ENCODE results near the gene TMEM163.
A peak's percentile ranks its signal among the peaks of the same experiment; 100 is the strongest.

The TMEM163 gene

DNA sequence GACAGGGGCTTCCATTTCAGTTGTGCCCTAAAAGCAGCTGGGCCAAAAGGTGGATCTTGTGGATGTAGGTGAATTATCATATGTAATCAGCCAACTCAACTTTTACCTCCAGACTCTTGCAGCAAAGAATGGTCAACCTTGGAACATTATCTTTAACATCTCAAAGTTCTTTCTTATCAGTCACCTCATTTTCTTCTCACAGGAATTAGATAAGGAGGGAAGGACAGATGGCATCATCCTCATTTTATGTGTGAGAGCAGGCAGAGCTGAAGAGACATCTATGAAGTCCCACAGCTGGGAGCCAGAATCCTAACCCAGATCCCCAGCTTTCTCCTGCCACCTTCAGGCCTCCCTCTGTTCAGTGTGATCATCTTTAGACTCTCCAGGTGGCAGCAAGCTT lies 282.9 kb downstream of the TMEM163 start:
- no peak for DNase-seq (ENCODE audit: low read depth)

DNA sequence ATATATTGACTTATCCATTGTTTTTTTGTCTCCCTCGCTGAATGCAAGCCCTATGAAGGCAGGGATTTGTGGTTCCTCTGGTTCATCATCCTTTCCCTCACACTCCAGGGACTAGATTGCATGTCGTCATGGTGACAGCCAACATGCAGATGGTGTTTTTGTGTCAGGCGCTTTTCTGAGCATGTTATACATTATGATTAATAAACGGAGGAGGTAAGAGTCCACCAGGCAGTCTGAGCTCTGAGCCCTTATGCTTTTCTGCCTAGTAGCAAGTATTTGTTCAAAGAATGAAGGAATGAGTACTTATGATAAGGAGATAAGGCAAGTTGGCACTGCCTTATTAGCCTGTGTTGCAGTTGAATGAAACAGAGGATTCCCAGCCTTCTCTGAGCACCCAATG lies 283.3 kb downstream of the TMEM163 start:
- no peak for DNase-seq (ENCODE audit: low read depth)

DNA sequence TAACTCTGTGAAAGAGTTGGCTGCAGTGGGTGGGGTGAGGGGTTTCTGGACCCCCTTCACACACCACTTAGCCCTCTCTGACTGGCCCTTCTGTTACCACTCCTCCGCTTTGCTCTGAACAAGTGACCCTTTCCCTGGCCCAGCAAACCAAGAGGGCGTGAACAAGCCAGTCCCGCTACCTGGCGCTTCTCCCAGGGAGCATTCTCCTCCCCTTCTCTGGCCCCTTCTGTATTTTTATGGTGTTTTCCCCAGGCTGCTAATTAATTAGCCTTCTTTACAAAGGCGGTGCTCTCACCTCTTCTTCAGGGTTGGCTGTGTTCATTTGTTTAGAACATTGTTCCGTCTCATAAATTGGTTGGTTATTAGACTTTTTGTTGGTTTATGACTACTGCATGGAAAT lies 284.8 kb downstream of the TMEM163 start:
- DNase-seq (ENCODE audit: low read depth): no peak

DNA sequence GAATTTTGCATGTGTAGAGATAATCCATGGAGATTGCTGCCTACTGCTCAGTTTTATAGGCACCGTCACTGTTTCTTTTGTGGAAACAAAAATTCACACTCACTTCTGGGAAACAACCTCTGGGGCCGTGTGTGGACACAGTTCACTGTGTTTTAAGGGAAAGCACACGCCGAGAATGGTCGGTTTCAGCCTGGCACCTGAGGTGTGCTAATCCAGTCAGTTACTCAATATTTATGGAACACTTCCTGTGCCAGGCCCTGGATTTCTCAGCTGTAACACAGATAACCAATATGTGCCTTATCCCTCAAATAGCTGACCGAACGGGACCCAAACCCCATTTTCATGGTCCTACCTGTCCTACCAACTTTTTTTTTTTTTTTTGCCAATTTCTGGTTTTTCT lies 285.3 kb downstream of the TMEM163 start:
- DNase-seq (ENCODE audit: low read depth): no peak

- DNase-seq (ENCODE audit: low read depth): no peak
Measured at GRCh38 chr2:134432435-134432883, 286.3 kb downstream of the TMEM163 start.

DNA sequence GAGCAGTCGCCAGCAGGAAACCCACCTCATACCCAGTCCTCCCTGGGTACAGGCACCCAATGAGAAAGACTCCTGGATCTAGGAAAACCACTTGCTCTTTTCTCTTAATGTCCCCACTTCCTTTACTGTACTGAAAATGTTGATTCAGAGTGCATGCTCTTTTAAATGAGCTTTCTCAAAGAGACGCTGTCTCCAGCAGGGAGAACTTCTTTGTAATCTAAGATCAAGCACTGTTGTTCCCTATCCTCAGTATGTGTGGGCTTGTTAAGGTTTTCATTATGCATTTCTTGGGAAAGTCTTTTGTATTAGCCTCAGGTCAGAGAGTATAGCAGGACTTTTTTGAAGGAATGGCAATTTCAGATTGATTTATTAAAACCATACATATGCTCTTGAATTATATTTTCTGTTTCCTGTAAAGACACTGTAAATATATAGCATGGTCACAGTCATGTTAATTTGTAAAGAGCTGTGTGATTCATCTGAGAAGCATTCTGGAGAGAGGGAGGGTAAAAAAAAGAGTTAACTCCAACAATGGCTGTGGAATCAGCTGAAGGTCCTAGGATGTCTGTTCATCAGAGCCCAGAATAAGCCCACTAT lies 286.9 kb downstream of the TMEM163 start:
- DNase-seq (ENCODE audit: low read depth): peak; percentile 75

- no peak for DNase-seq (ENCODE audit: low read depth)
Measured at GRCh38 chr2:134429886-134430285, 288.9 kb downstream of the TMEM163 start.

GRCh38 chr2:134426721-134427120 lies 292.1 kb downstream of the TMEM163 start:
- no peak for DNase-seq (ENCODE audit: low read depth)

DNA sequence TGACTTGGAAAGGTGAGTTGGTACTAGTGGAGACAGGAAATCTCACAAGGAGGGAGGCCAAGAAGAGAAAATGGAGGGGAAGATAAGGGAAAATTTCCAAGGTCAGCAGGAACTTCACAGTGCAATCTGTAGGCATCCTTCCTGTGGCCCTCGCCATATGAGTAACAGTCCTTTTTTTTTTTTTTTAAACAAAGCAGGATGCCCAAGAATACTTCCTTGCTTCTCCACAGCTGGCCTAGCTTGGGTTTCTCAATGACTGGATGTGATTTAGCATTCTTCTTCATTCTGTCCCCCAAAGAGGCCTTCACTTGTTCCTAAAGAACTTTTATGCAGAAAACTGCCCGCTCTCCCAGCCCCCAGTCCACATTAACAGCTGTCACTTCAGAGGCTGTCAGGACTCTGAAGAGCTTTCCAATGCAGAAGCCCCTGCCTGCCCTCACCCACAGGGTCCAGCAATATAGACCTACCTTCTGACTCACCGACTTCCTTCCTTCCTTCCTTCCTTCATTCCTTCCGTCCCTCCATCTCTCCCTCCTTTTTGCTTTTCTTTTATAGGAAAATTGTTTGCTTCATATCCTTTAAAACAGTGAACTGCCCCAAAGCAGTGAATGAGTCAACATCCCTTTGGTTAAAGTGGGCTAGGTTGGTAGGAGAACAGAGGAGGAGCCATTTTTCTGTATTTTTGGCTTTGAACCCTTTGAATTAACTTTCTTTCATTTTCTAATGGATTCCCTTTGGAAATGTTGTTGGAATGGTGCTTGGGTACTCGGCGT lies 292.9 kb downstream of the TMEM163 start:
- peak; percentile 33 for DNase-seq (ENCODE audit: low read depth)

GRCh38 chr2:134421556-134422328 lies 297.1 kb downstream of the TMEM163 start:
- DNase-seq (ENCODE audit: low read depth): peak; percentile 69

GRCh38 chr2:134420920-134421319 lies 297.9 kb downstream of the TMEM163 start:
- DNase-seq (ENCODE audit: low read depth): no peak

- DNase-seq (ENCODE audit: low read depth): no peak
Measured at GRCh38 chr2:134420259-134420658, 298.5 kb downstream of the TMEM163 start.

DNA sequence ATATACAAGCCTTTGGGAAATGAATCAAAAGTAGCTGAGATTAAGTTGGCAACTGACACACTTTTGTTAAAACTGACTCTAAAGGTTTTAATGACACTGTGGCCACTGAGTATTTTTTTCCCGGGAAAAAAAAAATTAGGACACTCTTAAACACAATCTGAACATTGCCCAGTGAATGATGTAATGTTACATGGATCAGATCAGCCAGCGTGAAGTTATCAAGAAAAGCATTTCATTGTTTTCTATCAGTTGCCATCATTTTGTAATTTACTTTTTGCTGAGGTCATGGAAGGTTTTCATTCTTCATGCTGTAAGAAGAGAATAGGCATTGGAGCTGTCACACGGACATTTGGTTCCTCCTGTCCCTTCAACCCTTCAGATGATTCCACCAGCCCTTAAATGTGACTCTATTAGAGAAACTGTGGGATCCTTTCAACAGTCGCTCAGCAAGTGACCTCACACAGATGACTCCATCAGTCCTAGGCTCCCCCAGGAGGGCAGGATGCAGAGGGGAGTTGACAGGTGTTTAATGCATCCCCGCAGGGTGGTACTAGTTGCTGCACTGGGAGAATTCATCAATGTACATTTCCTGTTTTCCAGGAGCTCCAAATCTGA lies 300.7 kb downstream of the TMEM163 start:
- no peak for DNase-seq (ENCODE audit: low read depth)

DNA sequence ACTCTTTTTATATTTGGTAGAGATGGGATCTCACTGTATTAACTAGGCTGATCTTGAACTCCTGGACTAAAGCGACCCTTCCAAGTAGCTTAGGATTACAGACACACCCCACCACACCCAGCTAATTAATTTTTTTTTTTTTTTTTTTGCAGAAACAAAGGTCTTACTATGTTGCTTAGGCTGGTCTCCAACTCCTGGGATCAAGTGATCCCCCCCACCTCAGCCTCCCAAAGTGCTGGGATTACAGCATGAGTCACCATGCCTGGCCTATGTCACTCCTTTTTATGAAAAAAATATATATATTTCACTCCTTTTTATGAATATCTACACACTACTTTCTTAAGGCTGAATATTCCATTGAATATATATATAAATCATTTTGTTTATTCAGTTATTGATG lies 302.2 kb downstream of the TMEM163 start:
- no peak for DNase-seq (ENCODE audit: low read depth)

DNA sequence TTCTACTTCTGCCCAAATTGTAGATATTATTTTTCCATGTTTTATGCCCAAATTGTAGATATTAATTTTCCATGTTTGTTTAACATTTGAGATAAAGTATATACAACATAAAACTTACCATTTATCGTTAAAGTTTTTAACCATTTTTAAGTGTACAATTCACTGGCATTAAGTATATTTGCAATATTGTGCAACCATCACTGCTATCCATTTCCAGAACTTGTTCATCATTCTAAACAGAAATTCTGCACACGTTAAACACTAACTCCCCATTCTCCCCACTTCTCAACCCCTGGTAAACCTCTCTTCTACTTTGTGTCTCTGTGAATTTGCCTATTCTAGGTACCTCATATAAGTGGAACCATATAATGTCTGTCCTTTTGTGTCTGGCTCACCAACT lies 302.8 kb downstream of the TMEM163 start:
- no peak for DNase-seq (ENCODE audit: low read depth)

GRCh38 chr2:134413912-134414311 lies 304.9 kb downstream of the TMEM163 start:
- no peak for DNase-seq (ENCODE audit: low read depth)

- peak; percentile 62 for DNase-seq (ENCODE audit: low read depth)
Measured at GRCh38 chr2:134413430-134413829, 305.4 kb downstream of the TMEM163 start.

GRCh38 chr2:134412639-134412999 lies 306.2 kb downstream of the TMEM163 start:
- DNase-seq (ENCODE audit: low read depth): no peak

GRCh38 chr2:134411828-134412638 lies 306.8 kb downstream of the TMEM163 start:
- DNase-seq (ENCODE audit: low read depth): peak; percentile 86

DNA sequence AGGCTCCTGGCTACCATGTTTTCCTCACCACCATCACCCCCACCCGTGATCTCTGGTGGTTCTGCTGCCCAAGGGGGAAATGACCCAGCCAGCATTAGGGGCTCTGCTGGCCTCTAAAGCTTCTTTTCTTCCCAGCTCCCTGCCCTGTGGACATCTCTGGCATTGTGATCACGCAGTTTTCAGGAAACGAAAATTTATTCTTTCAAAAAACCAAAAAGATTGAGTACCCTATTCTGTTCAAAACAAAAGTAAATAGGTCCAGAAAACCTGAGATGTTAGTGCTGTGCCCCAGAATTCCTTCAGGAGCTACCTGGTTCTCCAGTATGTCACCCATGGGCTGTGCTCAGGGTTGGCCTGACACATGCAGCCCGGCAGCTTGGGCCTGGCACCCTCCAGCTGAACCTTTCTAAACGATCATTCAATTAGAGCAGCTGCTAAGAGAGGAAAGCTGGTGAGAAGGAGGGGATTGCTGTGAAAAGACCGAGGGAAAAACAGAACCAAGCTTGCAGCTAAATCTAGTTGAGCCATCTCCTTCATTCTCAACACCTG lies 307.4 kb downstream of the TMEM163 start:
- DNase-seq (ENCODE audit: low read depth): no peak

DNA sequence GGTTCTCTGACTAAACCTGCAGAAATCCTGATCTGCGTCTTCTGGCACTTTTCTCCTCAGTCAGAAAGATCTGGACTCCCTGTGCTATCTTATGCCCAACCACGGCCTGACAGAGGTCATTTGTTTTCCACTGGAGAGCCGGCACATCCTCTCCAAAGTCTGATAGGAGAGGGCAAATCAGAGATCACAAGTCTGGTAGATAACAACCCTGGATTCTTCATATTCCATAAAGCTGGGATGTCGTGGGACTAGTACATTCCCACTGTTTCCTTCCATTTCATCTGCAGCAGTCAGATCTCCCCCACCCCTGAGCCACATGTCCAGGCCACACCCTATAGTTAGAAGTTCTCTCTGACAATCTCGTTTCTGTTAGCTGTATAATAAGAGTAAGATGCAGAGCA lies 308.0 kb downstream of the TMEM163 start:
- DNase-seq (ENCODE audit: low read depth): peak; percentile 53
